HEK293 (cell line): ENCODE data around the gene EML1.

Source experiments
- KLF1 ChIP-seq: fragments of 450-650 bp; formaldehyde crosslinking; IDR thresholded peaks from 2 replicates; pipeline ENCODE4 v1.5.1; 2016; ENCODE audit warnings: missing biosample characterization, missing genetic modification characterization
- ZBTB1 ChIP-seq: fragments of 450-650 bp; formaldehyde crosslinking; IDR thresholded peaks from 2 replicates; pipeline ENCODE4 v1.5.1; 2016; ENCODE audit warnings: missing biosample characterization, missing genetic modification characterization
- ZNF624 ChIP-seq: fragments of 450-650 bp; formaldehyde crosslinking; IDR thresholded peaks from 2 replicates; pipeline ENCODE4 v1.5.1; 2017; ENCODE audit warnings: missing biosample characterization, missing genetic modification characterization

DNA sequence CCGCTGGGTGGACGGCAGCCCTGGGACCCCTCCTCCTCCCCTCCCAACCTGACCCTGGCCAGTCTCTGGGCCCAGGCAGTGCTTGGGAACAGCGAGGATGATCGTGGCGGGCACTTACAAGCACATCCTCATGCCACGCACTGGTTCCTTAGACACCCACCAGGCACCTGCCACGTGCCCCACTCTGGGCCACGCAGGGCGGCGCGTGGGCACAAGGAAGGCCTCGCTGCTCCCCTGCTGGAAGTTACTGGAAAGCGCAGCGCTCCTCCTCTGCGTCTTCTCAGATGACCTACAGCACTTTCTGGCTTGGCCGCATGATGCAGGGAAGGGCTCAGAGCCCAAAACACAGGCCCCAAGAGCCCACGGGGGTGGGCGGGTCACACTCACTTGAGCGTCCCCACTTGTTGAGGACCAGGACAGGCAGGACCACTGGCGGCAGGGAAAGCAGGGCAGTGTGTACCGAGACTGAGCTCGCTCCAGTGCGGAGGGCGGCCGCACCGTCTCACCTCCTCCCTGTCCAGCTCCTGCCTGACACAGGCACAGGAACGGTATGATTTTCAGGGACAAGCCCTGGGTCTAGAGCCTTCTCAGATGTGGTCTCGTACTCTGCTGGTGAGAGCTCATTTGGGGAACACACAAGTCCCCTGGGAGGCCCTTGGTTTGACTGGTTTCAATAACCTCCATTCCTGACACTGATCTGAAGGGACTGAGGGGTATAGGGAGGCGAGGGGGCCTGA is 143.7 kb downstream of the EML1 start:
- TF ChIP-seq ZNF624 (tag by site-specific recombination) (no peak), KLF1 (tag by site-specific recombination) (no peak), ZBTB1 (tag by site-specific recombination) (no peak)
